ENCODE data around the gene INTU. TPM values are rescaled to one million over a fixed set of nuclear protein-coding genes. Genes with fewer than 3 reads are reported as not detected.
"Not testable (repeated sequence)": the region's sequence is repeated elsewhere in the genome, so short reads cannot be mapped to it uniquely, and the experiment has no call there.

Gene INTU
- 10 to 100 TPM; 19.9 to 26.3 (median 24.1) TPM for polyA plus RNA-seq (ENCODE audit: insufficient read length in 4 of 4)

DNA sequence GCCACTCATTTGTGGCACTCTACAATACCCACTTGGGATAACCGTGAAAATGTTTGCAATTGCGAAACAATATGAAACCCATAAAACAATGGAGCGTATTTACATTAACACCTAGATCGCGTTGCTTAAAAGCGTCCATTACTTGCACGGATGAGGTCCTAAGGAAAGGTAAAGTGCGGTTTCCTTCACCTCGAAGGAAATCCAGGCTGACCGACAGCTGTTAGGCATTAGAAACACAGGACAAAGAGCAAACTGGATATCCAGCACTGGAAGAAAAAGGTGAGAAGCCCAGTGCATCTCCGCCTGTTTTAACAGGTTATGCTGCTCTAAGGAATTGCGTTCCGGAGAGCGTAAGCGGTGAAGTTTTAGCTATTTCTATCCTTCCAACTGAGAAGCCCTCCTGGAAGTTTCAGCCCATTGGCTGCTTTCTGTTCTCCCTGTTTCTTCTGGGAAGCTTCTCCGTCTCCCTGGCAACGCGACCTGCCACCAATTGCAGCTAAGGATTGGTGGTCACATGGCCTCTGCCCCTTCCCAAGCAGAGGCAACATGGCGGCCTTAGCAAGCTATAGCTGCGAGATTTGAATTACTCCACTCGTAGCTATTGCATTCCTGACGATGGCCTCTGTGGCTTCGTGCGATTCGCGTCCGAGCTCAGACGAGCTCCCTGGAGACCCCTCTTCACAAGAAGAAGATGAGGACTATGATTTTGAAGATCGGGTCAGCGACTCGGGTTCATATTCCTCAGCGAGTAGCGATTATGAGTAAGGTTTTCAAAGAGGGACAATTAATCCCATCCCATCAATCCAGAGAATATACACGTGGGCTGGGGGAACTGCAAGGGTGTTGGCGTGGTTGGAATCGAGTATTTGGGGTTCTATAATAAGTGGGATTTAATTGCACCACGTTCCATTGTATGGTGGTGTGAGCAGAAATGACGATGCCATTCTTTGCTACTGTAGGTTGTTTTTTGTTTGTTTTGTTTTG lies at the start of gene INTU:
Gene INTU (plus strand): TSS at position 538 of the 984 bp plus-strand sequence. CDS start 78 bp downstream, at position 616.
- DNase-seq (ENCODE audit: low read depth in 4 of 4, low spot score in 3 of 4), result peak; percentile 86 to 91 (median 86)

GRCh38 chr4:127586496-127586895 lies 46.3 kb upstream of the INTU start:
- DNase-seq (ENCODE audit: low read depth in 4 of 4, low spot score in 3 of 4), result not testable (repeated sequence)

DNA sequence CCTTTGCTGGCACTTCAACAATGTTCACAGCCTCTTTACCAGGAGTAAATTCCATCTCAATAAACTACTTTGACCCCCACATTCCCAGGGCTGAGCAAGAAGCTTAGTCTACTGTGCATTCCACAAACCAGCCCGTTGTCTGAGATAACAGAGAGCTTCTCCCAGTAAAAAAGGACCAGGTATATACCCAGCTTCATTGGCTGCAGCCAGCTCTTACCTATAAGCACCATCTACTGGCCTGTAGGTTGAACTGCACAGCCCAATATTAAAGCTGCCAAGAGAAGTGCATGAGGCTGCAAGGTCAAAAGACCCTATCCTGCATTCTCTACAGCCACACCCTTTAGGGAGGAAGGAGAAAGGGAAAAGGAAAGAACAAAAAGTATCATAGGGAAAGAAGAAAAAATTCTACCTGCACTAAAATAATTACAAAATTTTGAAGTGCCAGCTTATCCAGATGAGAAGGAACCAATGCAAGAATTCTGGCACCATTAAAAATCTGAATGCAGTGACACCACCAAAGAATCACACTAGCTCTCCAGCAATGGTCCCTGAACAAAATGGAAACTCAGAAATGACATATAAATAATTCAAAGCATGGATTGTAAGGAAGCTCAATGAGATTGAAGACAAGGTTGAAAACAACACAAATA lies 45.7 kb upstream of the INTU start:
- DNase-seq (ENCODE audit: low read depth in 4 of 4, low spot score in 3 of 4), result no peak

- not testable (repeated sequence) for DNase-seq (ENCODE audit: low read depth in 4 of 4, low spot score in 3 of 4)
These were observed 43.6 kb upstream of the INTU start for GRCh38 chr4:127589153-127589552.

DNA sequence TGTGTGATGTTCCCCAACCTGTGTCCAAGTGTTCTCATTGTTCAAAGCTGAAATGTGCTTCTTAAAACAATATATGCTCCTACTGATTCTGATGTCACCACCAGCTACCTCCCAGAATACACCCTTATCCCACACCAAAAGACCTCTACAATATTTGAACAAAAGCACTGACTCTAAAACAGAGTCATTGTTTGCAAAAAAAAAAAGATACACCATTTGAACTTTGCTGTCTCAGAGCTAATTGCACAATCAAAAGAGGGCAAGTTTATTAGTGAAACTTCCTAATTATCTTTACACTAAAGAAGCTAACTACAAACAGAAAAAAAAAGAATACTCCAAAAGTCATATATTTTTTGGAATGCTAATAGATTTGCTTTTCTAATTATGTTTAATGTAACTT lies 34.1 kb upstream of the INTU start:
- no peak for DNase-seq (ENCODE audit: low read depth in 4 of 4, low spot score in 3 of 4)

GRCh38 chr4:127601029-127601428 lies 31.7 kb upstream of the INTU start:
- no peak for DNase-seq (ENCODE audit: low read depth in 4 of 4, low spot score in 3 of 4)

GRCh38 chr4:127604949-127605709 lies 27.6 kb upstream of the INTU start:
- DNase-seq (ENCODE audit: low read depth in 4 of 4, low spot score in 3 of 4), result no peak

GRCh38 chr4:127606823-127607222 lies 25.9 kb upstream of the INTU start:
- DNase-seq (ENCODE audit: low read depth in 4 of 4, low spot score in 3 of 4), result no peak

DNA sequence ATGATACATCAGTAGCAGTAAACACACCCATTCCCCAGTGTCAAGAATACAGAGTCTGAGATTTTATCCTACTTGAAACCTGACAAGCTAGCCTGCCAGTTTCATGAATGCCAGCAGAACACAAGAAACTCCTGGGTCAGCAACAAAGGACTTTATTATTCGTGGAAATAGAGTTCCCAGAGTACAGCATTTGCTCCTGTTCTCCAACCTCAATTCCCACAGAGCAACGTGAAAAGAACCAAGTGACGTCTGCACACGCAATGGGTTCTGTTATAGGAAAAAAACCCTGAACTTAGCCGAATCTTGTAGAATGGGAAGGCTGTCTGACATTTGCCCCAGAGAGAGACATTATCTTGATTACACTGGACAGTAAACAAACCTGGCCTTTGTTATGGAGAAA lies 23.3 kb upstream of the INTU start:
- no peak for DNase-seq (ENCODE audit: low read depth in 4 of 4, low spot score in 3 of 4)

GRCh38 chr4:127610488-127610887 lies 22.3 kb upstream of the INTU start:
- no peak for DNase-seq (ENCODE audit: low read depth in 4 of 4, low spot score in 3 of 4)

DNA sequence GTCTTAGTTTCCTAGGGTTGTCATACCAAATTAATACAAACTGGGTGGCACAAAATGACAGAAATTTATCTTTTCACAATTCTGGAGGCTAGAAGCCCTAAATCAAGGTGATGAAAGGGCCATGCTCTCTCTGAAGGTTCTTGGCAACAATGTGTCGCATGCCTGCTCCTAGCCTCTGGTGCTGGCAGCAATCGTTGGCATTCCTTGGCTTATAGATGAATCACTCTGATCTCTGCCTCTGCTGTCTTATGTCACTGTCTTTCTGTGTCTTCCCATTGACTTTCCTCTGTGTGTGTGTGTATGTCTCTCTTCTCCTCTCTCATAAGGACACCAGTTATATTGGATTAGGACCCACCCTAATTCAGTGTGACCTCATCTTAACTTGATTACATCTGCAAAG lies 15.9 kb upstream of the INTU start:
- no peak for DNase-seq (ENCODE audit: low read depth in 4 of 4, low spot score in 3 of 4)

DNA sequence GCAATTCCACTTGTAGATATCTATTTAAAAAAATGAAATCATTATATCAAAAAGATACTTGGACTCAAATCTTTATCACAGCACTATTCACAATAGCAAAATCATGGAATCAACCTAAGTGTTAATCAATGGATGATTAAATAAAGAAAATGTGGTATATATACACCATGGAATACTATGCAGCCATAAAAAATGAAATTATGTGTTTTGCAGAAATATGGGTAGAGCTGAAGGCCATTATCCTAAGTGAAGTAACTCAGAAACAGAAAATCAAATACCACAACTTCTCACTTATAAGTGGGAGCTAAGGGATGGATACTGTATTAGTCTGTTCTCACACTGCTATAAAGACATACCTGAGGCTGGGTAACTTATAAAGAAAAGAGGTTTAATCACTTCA lies 14.3 kb upstream of the INTU start:
- no peak for DNase-seq (ENCODE audit: low read depth in 4 of 4, low spot score in 3 of 4)

GRCh38 chr4:127622621-127622920 lies 10.2 kb upstream of the INTU start:
- no peak for DNase-seq (ENCODE audit: low read depth in 4 of 4, low spot score in 3 of 4)

DNA sequence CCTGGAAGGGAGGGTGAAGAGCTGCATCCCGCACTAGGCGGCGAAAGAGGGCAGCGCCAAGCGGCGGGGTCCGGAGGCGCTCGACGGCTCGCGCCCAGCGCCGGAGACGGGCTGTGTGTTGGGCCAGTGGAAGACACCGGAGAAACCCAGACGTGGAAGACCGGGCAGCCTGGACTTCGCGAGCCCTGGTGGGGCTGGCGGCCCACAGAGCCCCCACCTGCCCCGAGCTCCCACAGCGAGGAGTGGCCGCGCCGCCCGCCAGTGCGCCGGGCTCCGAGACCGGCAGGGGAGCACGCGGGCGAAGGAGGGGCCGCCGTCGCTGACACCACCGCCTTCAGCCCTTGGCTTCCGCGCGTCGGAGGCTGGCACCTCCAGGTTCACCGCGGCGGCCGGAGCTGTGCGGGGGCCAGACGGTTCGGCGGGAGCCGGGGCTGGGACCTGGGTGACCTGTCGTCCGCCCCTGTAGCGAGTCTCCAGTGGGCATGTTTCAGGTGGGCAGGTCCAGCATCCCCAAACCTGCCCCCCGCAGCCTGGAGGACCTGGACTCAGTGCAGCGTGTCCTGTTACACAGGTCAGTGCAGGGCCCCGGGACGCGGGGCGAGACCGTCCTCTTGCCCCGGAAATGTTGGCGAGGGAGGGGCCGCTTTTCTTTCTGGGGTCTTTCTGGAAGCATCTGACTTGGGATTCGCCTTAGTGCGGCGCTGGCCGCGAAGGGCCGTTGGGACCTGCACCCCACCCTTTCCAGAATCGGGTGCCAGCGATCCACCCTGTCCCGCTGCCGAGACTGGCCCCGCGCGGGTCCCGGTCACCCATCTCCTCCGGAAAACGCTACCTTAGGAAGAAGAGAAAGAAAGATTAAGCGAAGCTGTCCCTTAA lies 9.6 kb upstream of the INTU start:
- no peak for DNase-seq (ENCODE audit: low read depth in 4 of 4, low spot score in 3 of 4)

GRCh38 chr4:127623797-127624083 lies 9.0 kb upstream of the INTU start:
- DNase-seq (ENCODE audit: low read depth in 4 of 4, low spot score in 3 of 4), result no peak

GRCh38 chr4:127624173-127624572 lies 8.6 kb upstream of the INTU start:
- DNase-seq (ENCODE audit: low read depth in 4 of 4, low spot score in 3 of 4), result no peak

GRCh38 chr4:127629371-127629770 lies 3.4 kb upstream of the INTU start:
- DNase-seq (ENCODE audit: low read depth in 4 of 4, low spot score in 3 of 4), result no peak

DNA sequence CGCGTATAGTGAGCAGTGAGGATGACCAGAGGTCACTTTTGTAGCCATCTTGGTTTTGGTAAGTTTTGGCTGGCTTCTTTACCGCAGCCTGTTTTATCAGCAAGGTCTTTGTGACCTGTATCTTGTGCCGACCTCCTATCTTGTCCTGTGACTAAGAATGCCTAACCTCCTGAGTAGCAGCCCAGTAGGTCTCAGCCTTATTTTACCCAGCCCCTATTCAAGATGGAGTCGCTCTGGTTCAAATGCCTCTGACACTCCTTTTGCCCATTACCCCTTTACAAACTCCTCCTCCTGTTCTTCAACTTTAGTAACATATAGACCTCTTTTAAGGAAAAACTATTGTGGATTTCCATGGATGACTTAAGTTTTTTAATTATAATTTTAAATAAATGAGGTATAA lies 2.6 kb upstream of the INTU start:
- DNase-seq (ENCODE audit: low read depth in 4 of 4, low spot score in 3 of 4), result no peak

DNA sequence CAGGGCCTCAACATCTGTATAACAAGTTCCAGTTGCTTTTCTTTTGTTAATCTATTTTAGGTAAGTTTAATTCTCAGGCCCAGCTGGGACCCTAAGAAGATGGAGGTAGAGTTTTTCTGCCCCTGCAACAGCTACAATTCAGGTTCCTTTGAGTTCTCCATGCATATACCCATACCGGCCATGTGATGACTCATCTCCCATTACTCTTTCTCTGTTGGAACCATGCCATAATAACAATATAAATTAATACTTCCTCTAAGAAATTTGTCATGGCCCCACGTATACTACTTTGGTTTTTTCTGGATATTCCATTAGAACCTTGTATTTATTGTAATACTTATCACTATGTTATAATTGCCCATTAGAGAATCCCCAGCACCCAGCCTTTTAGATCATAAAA lies 1.3 kb upstream of the INTU start:
- DNase-seq (ENCODE audit: low read depth in 4 of 4, low spot score in 3 of 4), result no peak

GRCh38 chr4:127634181-127634580 lies 1.4 kb downstream of the INTU start:
- DNase-seq (ENCODE audit: low read depth in 4 of 4, low spot score in 3 of 4), result no peak

- no peak for DNase-seq (ENCODE audit: low read depth in 4 of 4, low spot score in 3 of 4)
These were observed 8.8 kb downstream of the INTU start for GRCh38 chr4:127641524-127641923.

Data from left renal pelvis (tissue), 4 donors.